GM10847 (cell line): ENCODE data around the gene HDGFL2.

Source experiments
- POLR2A ChIP-seq: IDR thresholded peaks from 2 replicates; pipeline ENCODE4 v1.6.1; 2011; ENCODE audit not compliant: insufficient read length; ENCODE audit errors: extremely low read depth

Gene HDGFL2

DNA sequence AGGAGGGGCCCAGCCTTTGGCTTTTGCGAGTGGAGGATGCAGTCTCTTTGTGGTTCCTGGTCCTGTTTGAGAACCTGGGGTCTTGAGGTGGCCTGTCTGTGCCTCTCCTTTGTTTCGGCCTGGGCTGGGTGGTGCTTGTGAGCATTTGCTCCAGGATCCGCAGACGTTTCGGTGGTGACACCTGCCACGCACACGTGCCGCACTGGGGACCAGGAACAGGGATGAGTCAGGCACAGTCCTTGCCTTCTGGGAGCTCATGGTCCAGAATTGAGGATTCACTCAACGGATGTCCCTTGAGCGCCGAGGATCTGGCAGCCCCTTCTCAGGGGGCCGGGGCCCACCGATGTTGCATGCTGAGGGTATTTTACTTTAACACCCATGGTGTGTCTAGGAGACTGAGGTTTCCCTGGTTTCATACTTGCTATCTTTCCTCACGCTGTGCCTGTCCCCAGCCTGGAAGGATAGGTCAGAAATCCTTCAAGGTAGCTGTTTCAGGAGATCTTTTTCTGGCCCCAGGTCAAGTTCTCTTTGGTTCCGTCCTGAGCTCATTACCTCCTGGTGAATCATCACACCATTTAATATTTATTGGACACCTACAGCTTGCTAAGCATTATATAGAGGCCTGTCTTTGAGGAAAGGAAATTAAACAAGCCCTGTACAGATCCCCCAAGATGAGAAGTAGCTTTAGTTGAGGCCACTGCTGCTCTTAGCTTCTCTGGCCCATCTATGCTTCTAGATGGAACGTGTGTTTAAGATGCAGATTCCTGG is 5.1 kb downstream of the HDGFL2 start:
- TF ChIP-seq POLR2A = no peak

- TF ChIP-seq POLR2A = no peak
These were observed 10.7 kb downstream of the HDGFL2 start for GRCh38 chr19:4482721-4483364.

- no peak for TF ChIP-seq POLR2A
These were observed 11.3 kb downstream of the HDGFL2 start for GRCh38 chr19:4483385-4483784.

- no peak for TF ChIP-seq POLR2A
These were observed 15.5 kb downstream of the HDGFL2 start for GRCh38 chr19:4487572-4487971.

DNA sequence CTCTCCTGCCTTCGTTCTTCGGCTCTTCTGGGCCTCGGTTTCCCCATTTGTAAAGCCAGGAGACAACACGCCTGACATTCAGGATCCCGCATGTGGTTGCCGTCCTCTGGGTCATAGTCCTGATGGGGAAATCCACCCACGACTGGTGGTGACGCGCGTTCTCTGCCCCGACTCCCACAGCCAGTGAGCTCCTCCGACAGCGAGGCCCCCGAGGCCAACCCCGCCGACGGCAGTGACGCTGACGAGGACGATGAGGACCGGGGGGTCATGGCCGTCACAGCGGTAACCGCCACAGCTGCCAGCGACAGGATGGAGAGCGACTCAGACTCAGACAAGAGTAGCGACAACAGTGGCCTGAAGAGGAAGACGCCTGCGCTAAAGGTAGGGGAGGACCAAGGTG is 16.4 kb downstream of the HDGFL2 start:
- TF ChIP-seq POLR2A = no peak

- no peak for TF ChIP-seq POLR2A
These were observed 19.3 kb downstream of the HDGFL2 start for GRCh38 chr19:4491446-4491845.

DNA sequence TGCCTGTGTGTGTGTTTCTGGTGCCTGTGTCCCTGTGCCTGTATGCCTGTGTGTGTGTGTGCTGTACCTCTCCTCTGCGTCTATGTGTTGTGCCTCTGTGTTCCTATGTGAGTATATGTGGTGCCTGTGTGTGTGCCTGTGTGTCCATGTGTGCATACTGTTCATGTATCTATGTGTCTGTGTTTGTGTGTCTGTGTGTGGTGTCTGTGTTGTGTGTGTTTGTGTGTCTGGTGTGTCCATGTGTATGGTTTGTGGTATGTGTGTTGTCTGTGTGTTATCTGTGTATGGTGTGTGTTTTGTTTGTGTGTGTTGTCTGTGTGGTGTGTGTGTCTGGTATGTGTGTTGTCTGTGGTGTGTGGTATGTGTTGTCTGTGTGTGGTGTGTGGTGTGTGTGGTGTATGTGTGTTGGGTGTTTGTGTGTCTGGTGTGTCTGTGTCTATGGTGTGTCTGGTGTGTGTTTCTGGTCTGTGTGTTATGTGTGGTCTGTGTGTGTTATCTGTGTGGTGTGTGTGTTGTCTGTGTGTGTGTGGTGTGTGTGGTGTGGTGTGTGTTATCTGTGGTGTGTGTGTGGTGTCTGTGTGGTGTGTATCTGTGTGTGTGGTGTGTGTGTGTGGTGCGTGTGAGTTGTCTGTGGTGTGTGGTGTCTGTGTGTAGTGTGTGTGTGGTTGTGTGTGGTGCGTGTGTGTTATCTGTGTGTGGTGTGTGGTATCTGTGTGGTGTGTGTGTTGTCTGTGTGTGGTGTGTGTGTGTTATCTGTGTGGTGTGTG is 20.4 kb downstream of the HDGFL2 start:
- no peak for TF ChIP-seq POLR2A

DNA sequence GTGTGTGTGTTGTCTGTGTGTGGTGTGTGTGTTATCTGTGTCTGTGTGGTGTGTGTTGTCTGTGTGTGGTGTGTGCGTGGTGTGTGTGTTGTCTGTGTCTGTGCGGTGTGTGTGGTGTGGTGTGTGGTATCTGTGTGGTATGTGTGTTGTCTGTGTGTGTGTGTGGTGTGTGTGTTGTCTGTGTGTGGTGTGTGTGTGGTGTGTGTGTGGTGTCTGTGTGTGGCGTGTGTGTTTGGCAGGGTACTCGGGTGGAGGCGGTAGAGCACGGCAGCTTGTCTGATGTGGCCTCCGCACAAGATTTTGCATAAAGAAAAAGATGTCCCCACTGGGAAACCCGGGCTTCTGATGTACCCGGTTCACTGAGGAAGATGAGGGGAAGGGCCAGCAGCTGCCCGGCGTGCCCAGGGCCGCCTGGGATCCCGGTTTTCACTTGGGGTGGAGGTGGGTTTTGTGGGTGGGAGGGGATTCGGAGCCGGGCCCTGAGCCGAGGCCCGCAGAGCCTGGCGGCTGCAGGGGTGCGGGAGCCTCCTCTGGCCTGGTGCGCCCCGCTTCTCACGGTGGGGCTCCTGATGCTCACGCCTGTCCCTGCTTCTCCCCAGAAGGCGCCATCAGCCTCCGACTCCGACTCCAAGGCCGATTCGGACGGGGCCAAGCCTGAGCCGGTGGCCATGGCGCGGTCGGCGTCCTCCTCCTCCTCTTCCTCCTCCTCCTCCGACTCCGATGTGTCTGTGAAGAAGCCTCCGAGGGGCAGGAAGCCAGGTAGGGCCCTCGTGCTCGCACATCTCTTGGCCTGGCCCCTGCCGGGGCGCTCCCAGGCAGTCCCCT is 21.2 kb downstream of the HDGFL2 start:
- TF ChIP-seq POLR2A = no peak

DNA sequence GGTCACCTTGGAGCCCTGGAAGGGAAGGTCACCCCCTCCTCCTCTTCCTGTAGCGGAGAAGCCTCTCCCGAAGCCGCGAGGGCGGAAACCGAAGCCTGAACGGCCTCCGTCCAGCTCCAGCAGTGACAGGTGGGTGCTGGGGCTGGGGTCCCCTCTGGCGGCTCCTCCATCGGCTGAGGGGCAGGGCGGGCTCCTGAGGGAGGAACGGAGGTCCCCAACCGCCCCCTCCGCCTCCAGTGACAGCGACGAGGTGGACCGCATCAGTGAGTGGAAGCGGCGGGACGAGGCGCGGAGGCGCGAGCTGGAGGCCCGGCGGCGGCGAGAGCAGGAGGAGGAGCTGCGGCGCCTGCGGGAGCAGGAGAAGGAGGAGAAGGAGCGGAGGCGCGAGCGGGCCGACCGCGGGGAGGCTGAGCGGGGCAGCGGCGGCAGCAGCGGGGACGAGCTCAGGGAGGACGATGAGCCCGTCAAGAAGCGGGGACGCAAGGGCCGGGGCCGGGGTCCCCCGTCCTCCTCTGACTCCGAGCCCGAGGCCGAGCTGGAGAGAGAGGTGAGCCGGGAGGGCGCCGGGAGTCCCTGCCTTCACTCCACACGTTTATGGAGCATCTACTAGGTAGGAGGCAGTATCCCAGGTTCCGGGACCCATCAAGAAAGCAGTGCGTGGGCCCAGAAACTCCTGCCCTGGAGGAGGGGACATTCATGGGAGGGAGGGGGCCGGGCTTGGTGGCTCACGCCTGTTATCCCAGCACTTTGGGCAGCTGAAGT is 22.0 kb downstream of the HDGFL2 start:
- TF ChIP-seq POLR2A = no peak

- no peak for TF ChIP-seq POLR2A
These were observed 22.6 kb downstream of the HDGFL2 start for GRCh38 chr19:4494691-4495064.

- TF ChIP-seq POLR2A = no peak
These were observed 23.4 kb downstream of the HDGFL2 start for GRCh38 chr19:4495471-4495870.

DNA sequence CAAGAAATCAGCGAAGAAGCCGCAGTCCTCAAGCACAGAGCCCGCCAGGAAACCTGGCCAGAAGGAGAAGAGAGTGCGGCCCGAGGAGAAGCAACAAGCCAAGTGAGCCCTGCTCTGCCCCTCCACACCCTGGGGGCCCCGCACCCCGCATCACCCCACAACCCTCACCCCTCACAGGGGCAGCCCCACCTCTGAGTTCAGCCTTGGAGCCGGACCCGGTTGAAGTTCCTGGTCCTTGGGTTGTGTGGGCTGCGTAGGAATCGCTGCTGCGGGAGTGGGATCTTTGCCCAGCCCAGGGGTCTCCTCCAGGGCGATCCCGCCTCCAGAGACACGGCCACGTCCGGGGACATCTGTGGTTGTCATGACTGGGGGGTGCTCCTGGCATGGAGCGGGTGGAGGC is 24.2 kb downstream of the HDGFL2 start:
- no peak for TF ChIP-seq POLR2A

DNA sequence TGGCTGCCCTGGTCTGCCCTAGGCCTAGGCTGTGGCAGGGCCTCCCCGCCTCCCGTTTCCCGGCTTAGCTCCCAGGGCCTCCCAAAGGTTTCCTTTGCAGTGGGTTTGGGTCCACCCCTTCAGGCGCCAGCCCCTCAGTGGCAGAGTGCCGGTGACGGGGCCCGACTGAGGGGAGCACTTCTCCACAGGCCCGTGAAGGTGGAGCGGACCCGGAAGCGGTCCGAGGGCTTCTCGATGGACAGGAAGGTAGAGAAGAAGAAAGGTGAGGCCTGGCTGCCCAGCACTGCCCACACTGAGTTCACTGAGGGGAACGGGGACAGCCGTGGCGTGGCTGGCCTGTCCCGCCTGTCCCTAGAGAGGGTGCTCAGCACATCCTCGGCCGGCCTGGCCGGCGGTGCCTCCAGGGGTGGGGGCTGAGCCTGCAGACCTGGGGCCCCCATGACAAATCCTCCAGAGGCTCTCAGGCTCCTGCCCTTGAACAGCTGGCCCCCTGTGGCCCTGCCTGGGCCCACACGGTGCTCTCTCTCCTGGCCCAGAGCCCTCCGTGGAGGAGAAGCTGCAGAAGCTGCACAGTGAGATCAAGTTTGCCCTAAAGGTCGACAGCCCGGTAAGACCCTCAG is 25.8 kb downstream of the HDGFL2 start:
- no peak for TF ChIP-seq POLR2A

GRCh38 chr19:4498694-4499093 is 26.6 kb downstream of the HDGFL2 start:
- TF ChIP-seq POLR2A = no peak
